Measurements from ENCODE around the gene PBX3. TPM values are rescaled to one million over a fixed set of nuclear protein-coding genes. Genes with fewer than 3 reads are reported as not detected.

The PBX3 gene
- total and polyA plus RNA-seq, 3 donors from 2014 or later: 21.0 to 56.1 (median 48.0) TPM

GRCh38 chr9:125750627-125751011 lies 3.4 kb downstream of the PBX3 start:
- no peaks in the 10 kb centered on the region for H3K36me3 ChIP-seq (ENCODE audit: low read depth, missing control alignments)
- no peak overlapping the region for H3K27ac ChIP-seq
- no peaks in the 10 kb centered on the region for H3K27me3 ChIP-seq
- peaks cover 8% of the 10 kb centered on the region for H3K4me1 ChIP-seq
- no peaks in the 10 kb centered on the region for H3K9me3 ChIP-seq
- 46 to 47% methylated on average over 6 of the region's 6 CpGs for WGBS, 2 donors
- DNase-seq: no peak
- no peak for TF ChIP-seq POLR2A (IDR thresholded peaks at IDR 0.05)
- TF ChIP-seq CTCF (IDR thresholded peaks at IDR 0.05): no peak
- H3K4me3 ChIP-seq: no peak overlapping the region
- intact Hi-C loops (cut with DNase I; ENCODE audit: low total_unique reads): no loop called here

- WGBS, 2 donors: 78 to 90% methylated on average over 3 of the region's 3 CpGs
- TF ChIP-seq POLR2A (IDR thresholded peaks at IDR 0.05): no peak
- TF ChIP-seq CTCF (IDR thresholded peaks at IDR 0.05): no peak
- intact Hi-C loops (cut with DNase I; ENCODE audit: low total_unique reads): no loop called here
- DNase-seq: no peak
- no peak overlapping the region for H3K27ac ChIP-seq
- H3K9me3 ChIP-seq: no peaks in the 10 kb centered on the region
- H3K36me3 ChIP-seq (ENCODE audit: low read depth, missing control alignments): no peaks in the 10 kb centered on the region
- no peaks in the 10 kb centered on the region for H3K27me3 ChIP-seq
- peaks cover 8% of the 10 kb centered on the region for H3K4me1 ChIP-seq
- H3K4me3 ChIP-seq: no peak overlapping the region
Observed at GRCh38 chr9:125752070-125752628, 5.0 kb downstream of the PBX3 start.

- H3K27ac ChIP-seq: no peak overlapping the region
- no peaks in the 10 kb centered on the region for H3K9me3 ChIP-seq
- H3K4me3 ChIP-seq: no peak overlapping the region
- TF ChIP-seq POLR2A (IDR thresholded peaks at IDR 0.05) (no peak), CTCF (IDR thresholded peaks at IDR 0.05) (no peak)
- no peak for DNase-seq
- no peaks in the 10 kb centered on the region for H3K27me3 ChIP-seq
- peaks cover 8% of the 10 kb centered on the region for H3K4me1 ChIP-seq
- WGBS, 2 donors: 75% methylated on average over 2 of the region's 2 CpGs
- no peaks in the 10 kb centered on the region for H3K36me3 ChIP-seq (ENCODE audit: low read depth, missing control alignments)
- intact Hi-C loops (cut with DNase I; ENCODE audit: low total_unique reads): no loop called here
Observed at GRCh38 chr9:125754096-125754495, 6.9 kb downstream of the PBX3 start.

GRCh38 chr9:125755340-125755739 lies 8.2 kb downstream of the PBX3 start:
- H3K36me3 ChIP-seq (ENCODE audit: low read depth, missing control alignments): no peaks in the 10 kb centered on the region
- H3K4me1 ChIP-seq: peaks cover 3% of the 10 kb centered on the region
- 94% methylated on average over 1 of the region's 1 CpG for WGBS, 2 donors
- H3K27me3 ChIP-seq: no peaks in the 10 kb centered on the region
- intact Hi-C loops (cut with DNase I; ENCODE audit: low total_unique reads): no loop called here
- TF ChIP-seq CTCF (IDR thresholded peaks at IDR 0.05) (no peak), POLR2A (IDR thresholded peaks at IDR 0.05) (no peak)
- H3K27ac ChIP-seq: no peak overlapping the region
- DNase-seq: no peak
- no peak overlapping the region for H3K4me3 ChIP-seq
- H3K9me3 ChIP-seq: no peaks in the 10 kb centered on the region

- Histone ChIP-seq H3K27me3 (no peaks in the 10 kb centered on the region), H3K27ac (no peak overlapping the region), H3K36me3 (ENCODE audit: low read depth, missing control alignments) (no peaks in the 10 kb centered on the region), H3K9me3 (no peaks in the 10 kb centered on the region), H3K4me3 (no peak overlapping the region), H3K4me1 (peaks cover 3% of the 10 kb centered on the region)
- intact Hi-C loops (cut with DNase I; ENCODE audit: low total_unique reads): no loop called here
- TF ChIP-seq CTCF (IDR thresholded peaks at IDR 0.05) (no peak), POLR2A (IDR thresholded peaks at IDR 0.05) (no peak)
- no peak for DNase-seq
- WGBS, 2 donors: 86 to 91% methylated on average over 4 of the region's 4 CpGs
Observed at GRCh38 chr9:125756518-125756917, 9.3 kb downstream of the PBX3 start.
